ENCODE measurements around the gene KCNJ11.

The KCNJ11 gene

DNA sequence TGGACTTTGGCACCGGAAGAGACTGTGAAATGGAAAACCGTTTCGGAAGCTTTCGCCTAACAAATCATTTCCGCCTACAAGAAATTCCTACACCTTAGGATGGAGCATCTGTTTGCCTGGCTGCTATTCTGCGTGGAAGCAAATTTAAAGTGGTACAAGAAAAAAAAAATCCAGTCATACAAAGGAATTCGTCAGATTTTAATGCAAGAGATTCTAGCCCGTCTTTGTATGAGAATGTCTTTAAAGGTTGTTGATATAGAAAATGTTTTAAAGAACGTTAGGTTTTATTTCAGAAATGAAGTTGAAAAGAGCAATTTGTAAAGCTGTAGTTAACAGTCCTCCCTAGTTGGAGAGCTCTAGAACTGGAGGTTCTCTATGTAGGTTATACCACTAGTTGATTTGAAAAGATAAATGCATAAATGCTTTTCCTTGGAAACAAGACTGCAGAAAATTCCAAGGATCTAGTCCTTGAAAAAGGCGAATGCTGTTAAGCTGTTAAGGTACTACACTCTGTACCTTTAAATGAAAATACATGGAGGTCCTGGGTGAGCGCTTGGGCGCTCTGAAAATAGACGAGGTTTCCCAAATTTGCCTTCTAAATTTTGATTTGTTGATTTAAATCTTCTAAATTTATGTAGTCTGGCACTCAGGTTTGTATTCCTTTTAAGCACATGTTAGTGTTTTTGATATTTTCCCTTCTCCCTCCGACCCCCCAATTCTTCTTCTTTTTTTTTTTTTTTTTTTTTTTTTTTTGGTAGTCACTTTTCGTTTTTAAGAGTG is 34.4 kb downstream of the KCNJ11 start:
- no peak for DNase-seq (ENCODE audit: low read depth)

DNA sequence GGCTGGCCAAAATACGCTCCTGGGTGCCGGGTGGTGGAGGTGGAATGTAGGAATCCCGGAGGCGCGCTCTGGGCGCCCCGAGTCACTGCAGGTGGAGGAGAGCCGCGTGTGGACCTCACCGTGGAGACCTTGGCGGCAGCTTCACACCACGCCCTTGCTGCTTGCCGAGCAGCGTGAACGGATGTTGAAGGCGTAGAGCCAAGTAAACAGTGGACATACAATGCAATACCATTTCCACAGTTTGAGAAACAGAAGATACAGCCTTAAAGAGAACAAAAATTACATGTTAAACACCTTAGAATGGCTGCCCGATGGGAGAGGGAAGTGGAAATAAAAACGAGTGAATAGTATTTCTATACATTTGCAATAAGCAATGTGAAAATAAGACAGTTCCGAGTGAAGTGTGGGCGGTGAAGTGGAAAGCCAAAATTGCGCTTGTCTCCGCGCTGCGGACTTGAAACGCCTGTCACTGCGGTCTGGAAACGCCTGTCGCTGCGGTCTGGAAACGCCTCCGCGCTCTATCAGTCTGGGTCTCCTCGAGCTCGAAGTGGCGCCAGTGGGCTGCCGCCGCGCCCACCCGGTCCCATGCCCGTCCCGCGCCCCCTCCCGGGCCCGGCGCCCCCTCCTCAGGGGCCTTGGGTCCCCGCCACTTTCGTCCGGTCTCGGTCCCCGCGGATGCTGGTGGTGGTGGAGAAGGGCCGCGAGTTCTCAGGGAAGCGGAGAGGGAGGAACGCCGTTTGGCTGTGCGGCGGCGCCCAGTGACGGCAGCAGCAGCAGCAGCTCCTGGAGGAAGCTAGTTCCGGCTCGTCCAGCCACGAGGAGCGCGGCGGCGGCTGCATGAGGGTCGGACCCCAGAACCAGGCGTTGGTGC is 35.3 kb downstream of the KCNJ11 start:
- peak; percentile 83 for DNase-seq (ENCODE audit: low read depth)

DNA sequence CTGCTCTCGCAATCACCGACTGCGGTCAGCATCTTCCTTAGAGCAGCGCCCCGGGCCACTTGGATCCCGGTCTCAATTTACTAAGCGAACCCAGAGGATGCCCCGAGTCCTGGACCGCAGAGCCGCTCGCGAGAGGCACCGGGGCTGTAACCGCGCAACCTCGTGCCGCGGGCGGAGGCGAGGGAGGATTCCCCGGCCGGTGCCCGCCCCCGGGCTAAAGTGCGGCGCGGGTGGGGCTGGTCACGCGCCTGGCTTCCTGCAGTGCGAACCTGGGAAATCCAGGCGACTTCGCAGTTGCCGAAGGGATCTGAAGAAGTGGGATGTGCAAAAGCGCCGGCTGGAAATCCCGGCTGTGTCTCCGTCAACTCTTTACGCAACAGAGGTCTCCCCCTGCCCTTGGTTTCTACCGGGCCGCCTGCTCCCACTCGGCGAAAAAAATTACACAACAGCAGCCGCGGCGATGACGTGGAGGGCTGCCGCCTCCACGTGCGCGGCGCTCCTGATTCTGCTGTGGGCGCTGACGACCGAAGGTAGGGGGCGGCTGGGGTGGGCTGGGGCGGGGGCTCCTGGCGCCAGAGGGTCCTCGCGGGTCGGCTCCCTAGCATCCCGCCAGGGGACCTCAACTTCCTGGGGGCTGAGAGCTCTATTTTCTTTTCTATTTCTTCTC is 36.8 kb downstream of the KCNJ11 start, which contains the start of gene NCR3LG1:
TSS of gene NCR3LG1 (plus strand) at position 291 of the 667 bp plus-strand sequence. CDS start at position 461, 170 bp downstream.
- peak; percentile 86 for DNase-seq (ENCODE audit: low read depth)

DNA sequence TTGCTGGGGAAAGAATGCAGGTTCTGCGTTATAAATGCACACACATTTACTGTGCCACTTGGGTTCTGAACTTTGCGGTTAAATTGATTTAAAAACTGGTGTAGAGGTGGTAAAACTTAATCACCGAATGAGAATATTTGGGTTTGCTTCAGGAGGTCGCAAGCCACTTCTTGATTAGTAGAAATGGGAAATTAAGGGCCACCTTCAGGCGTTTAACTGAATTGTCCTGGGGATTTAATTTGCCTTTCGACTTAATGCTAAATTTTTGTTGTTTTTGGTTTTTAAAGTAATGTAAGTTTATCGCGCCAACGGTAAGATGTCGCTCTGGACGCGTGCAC is 37.3 kb downstream of the KCNJ11 start:
- DNase-seq (ENCODE audit: low read depth): no peak

DNA sequence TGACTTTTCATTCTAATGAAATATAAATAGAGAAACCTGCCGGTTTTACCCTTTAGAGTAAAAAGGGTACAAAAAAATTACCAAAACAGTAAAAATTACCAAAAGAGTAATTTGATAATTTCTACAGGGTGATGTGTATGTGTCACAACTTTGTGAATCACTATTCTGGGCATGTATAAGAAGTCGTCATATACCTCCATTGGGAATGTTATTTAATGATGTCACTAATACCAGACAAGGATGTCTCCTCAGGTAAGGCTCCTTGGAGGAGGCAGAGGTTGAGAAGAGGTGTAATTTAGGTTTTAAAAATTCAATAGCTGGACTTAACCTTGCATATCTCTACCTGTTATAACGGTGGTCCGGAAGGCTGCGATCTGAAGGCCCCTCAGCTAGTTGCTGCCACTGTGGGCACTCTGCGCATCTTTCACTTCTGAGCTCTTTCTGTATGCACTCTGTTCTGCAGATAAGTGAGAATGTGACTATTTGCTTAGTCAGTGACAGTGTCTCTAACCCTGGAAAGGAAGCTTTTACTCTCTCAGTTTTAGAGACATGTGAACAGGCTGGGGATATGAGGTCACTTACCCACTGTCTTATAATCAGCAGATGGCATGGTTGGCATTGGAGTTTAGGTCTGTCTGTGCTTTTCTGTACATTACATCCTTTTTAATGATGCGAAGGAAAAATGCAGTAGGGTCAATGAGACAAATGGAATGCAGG is 37.8 kb downstream of the KCNJ11 start:
- DNase-seq (ENCODE audit: low read depth): no peak

DNA sequence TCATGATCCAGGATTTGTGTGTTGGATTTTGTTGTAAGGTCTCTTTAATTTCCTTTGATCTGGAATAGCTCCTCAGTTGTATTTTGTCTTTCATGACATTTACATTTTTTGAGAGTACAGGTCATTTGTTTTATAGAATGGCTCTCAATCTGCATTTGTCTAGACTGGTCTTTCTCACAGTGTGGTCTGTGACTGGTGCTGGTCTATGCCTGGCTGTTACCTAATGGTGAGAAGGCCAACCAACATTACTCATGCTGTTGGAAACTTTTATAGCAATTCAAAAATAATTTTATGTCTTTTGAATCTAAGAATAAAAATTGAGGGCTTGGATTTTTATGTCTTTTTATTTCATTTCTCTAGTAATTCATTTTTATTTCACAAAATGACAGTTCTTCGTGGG is 40.8 kb downstream of the KCNJ11 start:
- DNase-seq (ENCODE audit: low read depth): peak; percentile 16

DNA sequence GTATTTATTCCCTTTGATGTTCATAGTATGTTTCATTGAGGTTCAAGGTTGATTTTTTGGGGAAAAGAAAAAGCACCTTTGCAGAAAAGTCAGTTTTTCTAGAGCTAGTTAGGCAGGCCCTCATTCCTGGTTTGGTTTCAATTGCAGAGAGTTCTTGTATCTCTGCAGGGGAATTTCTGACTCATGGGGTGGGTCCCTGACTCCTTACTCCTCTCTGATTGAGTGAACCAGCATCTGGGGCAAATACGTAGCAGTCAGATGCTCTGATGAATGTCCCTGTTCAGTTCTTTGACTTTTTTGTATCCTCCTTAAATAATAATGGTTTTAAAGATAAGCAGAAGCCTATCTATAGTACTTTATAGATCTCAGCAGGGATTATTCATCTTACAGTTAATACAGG is 44.6 kb downstream of the KCNJ11 start:
- DNase-seq (ENCODE audit: low read depth): peak; percentile 97

DNA sequence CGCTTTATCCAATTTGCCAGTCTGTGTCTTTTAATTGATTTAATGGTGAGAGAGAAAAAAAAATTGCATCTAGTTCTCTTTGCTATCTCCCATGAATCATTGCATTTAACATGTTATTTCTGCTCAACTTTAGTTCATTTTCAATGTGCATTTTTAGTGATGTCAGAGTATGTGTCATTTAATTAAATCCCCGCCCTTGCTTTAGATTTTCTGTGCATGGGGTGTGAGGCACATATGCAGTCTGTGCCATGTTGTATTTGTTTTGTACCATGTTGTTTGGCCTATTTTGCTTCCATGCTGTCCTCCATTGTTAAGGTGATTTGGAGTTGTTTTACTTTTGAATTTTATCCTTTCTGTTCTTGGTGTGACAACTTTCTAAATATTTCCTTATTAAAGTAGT is 45.2 kb downstream of the KCNJ11 start:
- no peak for DNase-seq (ENCODE audit: low read depth)
